Iris pigment epithelial cell (primary cell): ENCODE measurements around the gene CDK17.
"Not testable (repeated sequence)": the region's sequence is repeated elsewhere in the genome, so short reads cannot be mapped to it uniquely, and the experiment has no call there.

Experiments used
- DNase-seq: peaks from one replicate; pipeline ENCODE4 v3.0.0-alpha.2; 2011; ENCODE audit warnings: low read depth

Gene CDK17

DNA sequence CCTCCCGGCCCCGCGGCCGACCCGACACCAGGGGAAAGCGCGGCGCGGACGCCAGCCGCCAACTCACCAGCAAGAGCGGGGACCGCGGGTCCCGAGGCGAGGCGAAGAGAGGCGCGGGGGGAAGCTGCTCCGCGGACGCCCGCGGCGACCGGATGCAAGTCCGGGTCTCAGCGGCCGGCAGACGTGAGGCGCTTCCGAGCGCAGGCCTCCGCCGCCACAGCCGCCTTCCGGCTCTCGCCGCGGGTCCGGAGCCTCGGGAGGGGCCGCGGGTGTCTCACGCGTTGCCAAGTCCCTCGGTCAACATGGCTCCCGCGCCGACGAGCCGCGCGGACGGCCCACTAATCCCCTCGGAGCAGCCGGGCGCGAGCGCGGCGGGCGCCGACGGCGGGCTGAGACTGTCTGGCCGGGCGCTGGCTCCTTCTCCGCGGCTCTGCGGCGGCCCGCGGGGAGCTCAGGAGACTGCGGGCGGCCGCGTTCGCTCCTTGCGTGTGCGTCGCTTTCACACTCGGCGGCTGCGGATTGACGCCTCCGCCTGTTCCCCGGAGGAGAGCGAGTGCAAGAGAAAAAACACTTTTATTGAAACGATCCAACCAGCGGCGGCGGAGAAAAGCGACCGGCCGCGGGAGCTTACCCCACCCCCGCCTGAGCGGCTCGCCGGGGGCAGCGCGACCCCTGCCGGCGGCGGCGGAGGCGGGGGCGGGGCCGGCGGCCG lies at the start of gene CDK17:
Gene CDK17 (minus strand): TSS at position 521 of the 712 bp plus-strand sequence. CDS start 65,603 bp downstream, outside the sequence.
- DNase-seq = peak; percentile 86

DNA sequence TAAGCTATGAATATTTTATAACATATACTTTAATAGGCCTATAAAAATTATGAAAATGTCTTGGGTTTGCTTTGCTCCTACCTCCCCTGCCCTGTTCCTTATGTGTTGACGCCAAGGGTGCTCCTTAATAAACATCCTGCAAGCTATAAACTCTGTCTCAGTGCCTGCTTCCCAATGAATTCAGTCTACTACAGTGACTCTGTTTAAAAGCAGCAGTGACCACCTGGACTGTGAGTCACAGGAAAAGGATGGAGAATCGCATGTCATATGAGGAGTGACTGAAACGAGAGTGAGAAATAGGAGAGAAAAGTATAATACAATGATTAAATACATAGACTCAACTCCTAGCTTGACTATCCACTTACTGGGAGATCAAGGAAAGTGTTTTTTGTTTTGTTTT lies 48.1 kb upstream of the CDK17 start:
- DNase-seq = peak; percentile 77

DNA sequence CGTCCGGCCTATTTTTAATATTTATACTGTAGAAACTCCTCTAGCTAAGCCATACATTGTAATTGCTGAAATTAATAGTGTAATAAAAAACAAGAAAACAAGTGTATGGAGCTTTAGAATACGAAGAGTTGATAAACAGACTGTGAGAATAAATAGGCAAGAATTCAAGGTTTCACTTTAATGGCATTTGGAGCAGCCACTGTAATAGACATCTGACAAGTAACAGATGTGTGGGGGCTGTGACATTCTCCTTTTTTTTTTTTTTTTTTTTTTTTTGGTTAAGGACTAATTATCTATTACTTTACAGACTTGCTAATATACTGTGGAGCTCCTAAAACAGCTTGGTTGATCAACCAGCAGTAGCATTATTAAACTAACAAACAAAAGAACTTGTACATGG lies 47.0 kb upstream of the CDK17 start:
- no peak for DNase-seq

GRCh38 chr12:96445691-96446583 lies 45.7 kb upstream of the CDK17 start:
- DNase-seq = peak; percentile 99

- no peak for DNase-seq
Measured at GRCh38 chr12:96444399-96444798, 44.2 kb upstream of the CDK17 start.

DNA sequence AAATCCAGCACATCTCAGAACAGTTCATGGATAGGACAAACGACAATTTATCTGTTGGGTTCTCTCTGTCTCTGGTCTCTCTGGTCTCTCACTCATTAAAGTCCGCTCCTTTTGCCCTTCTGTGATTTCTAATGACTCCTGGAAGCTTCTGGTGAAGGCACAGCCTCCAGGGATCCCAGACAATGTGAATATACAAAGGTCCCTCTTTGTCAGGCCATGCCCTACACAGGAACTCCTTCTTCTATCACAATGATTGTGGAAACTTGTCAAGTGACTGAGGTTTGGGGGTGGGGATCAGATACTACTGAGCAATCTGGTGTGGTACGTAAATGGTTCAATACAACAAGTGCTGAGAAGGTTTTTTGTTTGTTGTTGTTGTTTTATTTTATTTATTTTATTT lies 42.7 kb upstream of the CDK17 start:
- DNase-seq = no peak

- DNase-seq = no peak
Measured at GRCh38 chr12:96441816-96442215, 41.6 kb upstream of the CDK17 start.

DNA sequence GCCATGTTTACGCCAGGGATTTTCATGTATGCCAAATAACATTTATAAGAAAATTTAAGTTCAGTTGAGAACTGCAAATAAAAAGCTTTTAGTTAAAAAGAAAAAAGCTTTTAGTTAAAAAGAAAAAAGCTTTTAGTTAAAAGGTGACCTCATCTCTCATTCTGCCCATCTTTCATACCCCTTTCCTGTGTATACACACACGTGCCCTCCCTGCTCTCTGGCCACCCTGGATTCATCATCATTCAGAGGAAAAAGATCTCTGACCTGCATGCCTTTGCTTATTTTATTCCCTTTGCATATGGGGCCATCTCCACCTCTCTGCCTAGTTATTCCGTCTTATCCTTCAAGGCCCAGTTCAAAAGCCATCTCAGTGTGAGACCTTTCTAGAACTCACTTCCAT lies 38.1 kb upstream of the CDK17 start:
- DNase-seq = no peak

- no peak for DNase-seq
Measured at GRCh38 chr12:96437171-96437445, 36.9 kb upstream of the CDK17 start.

- DNase-seq = no peak
Measured at GRCh38 chr12:96436366-96437170, 36.3 kb upstream of the CDK17 start.

DNA sequence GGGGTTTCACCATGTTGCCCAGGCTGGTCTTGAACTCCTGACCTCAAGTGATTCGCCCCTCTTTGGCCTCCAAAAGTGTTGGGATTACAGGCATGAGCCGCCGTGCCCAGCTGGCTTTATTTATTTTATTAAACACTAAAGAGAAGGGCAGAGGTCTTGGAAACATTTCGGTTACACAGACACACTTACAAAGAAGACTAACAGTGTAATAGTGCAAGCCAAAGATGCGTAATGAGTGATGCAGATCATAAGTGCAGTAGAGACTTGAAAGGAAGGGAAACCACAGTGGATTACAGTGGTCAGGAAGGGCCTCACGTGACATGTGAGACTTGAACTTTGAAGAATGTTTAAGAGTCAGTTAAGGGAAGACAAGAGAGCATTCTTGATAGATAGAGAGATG lies 33.9 kb upstream of the CDK17 start:
- peak; percentile 100 for DNase-seq

DNA sequence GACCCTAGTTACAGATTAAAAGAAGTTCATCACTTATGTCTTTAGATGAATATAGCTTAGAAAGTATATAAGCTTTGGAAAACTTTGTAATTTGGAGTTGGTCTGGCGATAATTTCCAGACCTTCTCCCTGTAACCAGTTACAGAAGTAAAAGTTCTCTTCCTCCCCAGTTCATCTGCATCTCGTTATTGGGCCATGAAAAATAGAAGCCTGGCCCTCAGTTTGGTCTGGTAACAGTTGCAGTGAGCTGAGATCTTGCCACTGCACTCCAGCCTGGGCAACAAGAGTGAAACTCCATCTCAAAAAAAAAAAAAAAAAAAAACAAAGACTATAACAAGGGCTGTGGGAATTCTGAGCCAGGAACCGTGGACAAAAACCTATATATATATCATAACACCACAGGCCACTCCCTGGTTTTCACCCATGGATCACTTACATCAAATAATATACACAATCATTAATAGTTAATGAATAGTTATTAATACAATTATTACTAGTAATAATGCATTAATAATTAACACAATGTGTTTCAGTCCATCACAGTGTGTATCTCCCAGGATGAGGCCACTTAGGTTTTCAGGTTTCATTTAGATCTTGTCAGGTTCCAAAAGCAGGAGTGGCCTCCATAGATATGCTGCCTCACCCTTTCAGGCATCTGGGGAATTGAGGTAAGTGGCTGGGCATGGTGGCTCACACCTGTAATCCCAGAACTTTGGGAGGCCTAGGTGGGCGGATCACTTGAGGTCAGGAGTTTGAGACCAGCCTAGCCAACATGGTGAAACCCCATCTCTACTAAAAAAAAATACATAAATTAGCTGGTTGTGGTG lies 32.5 kb upstream of the CDK17 start:
- not testable (repeated sequence) for DNase-seq

DNA sequence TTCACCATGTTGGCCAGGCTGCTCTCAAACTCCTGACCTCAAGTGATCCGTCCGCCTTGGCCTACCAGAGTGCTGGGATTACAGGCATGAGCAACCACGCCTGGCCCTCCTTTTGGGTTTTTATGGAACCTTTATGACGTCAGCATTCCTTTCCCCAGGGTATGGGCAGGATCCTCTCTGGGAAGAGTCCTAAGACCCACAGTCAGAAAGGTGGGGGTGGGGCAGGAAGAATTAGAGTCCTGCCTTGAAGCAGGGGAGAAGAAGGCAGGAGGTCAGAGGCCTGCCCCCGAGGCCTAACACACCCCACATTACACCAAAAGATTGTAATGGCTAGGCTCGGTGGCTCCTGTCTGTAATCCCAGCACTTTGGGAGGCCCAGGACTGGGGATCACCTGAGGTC lies 30.8 kb upstream of the CDK17 start:
- DNase-seq = no peak

- peak; percentile 100 for DNase-seq
Measured at GRCh38 chr12:96427269-96427729, 27.1 kb upstream of the CDK17 start.

DNA sequence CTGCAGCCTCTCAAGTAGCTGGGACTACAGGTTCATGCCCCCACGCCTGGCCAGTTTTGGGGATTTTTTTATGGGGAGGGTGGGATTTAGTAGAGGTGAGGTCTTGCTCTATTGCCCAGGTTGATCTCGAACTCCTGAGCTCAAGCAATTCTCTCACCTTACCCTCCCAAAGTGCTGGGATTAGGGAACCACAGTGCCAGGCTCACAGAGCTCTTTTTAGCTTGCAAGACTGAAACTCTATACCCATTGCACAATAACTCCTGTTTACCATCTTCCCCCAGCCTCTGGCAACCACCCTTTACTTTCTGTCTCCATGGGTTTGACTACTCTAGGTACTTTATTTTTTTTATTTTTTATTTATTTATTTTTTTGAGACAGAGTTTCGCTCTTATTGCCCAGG lies 25.7 kb upstream of the CDK17 start:
- DNase-seq = peak; percentile 87

DNA sequence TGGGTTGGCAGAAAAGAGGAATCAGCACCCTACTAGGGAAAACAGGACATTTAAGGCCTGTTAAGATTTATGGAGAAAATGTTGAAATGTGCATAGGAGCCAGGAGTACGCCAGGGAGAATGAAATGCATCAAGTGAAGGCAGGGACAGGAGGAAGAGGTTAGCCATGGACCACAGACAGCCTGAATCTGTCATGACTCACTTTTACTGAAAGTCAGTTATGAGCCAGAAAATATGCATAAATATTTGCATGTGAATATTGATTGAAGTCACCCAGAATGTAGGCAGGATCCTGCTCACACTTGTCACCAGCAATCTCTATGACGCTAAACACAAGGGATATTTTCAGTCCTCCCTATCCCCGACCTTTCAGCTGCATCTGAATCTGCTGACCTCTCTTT lies 25.1 kb upstream of the CDK17 start:
- peak; percentile 93 for DNase-seq

GRCh38 chr12:96424601-96425000 lies 24.4 kb upstream of the CDK17 start:
- no peak for DNase-seq

DNA sequence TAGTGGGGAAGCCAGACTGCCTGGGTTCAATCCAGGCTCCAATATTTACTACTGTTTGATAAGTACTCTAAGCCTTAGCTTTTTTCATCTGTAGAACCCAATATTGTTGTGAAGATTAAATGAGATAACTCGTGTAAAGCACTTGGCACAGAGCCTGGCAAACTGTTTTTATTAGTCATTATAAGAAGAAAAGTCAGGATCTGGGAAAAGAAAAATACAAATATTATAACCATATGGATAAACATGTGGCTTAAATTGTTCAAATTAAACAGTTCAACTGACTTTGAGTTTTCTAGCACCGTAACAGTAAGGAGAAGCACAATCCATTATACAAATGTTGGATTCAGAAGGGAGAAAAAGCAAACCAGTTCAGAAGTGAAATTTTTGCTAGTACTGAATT lies 22.0 kb upstream of the CDK17 start:
- peak; percentile 78 for DNase-seq

GRCh38 chr12:96421014-96421413 lies 20.8 kb upstream of the CDK17 start:
- no peak for DNase-seq

DNA sequence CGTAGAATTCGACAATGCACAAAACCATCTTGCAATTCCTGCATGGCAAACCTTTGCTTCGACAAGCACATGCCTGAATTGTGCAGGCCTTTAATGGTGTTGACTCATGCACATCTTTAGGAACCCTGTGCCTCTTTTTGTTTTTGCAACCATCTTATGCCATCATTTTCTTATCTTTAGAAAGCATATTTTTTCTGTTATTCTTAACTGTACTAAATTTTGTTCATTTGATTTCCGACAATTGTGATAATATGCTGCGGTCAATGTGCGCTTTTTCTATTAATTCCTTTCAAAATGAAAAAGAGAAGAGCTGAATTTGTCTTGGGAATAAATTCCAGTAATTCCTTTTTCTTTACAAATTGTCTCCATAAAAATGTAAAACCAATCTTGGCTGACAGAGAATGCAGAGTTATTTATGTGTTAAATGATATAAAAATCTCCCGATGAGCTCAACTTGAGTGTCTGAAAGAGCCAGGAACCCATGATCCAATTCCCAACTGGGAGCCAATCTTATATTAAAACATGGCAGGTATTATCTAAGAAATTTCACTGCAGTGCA lies 20.1 kb upstream of the CDK17 start:
- no peak for DNase-seq

DNA sequence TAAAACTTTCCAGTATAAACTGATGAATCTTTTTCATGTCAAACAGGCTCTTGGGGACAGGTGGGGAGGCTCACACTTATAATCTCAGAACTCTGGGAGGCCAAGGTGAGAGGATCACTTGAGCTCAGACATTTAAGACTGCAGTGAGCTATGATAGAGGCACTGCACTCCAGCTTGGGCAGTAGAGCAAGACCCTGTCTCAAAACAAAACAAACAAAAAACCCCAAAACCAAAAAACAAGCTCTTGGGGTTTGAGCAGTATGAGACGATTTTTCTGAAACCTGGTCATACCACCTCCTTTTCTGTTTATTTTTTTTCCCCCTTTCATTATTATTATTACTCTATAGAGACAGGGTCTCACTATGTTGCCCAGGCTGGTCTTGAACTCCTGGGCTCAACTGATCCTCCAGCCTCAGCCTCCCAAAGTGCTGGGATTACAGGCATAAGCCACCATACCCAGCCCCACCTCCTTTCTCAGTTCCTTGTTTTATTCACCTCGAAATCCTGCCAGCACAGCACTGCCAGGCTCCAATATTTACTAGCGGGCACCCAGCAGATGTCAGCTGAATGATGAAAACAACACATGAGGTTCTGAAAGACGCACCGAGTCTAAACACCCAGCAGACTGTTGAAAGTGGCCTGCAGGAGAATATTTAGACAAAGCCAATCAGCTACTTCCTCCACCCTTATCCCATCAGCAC lies 19.5 kb upstream of the CDK17 start:
- DNase-seq = no peak
